ENCODE results near the gene BTBD7.

DNA sequence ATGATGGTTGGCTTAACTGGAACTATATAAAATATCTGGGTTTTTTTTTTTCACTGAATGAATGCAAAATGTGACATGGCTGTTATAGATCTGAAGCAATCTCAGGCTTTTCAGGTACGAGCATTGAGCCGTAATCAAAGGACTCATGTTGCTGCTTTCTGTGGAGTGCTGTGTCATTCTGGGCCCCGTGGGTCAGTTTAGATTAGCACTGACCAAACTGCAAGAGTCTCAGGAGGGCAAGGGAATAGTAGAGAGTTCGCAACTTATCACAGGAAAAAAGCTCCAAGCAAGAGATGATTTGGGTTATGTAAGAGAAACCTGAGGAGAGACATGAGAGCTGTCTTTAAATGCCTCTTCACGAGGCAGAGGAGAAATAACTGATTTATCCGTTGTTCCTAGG lies 66.7 kb downstream of the BTBD7 start:
- TF ChIP-seq, protein P1, sequence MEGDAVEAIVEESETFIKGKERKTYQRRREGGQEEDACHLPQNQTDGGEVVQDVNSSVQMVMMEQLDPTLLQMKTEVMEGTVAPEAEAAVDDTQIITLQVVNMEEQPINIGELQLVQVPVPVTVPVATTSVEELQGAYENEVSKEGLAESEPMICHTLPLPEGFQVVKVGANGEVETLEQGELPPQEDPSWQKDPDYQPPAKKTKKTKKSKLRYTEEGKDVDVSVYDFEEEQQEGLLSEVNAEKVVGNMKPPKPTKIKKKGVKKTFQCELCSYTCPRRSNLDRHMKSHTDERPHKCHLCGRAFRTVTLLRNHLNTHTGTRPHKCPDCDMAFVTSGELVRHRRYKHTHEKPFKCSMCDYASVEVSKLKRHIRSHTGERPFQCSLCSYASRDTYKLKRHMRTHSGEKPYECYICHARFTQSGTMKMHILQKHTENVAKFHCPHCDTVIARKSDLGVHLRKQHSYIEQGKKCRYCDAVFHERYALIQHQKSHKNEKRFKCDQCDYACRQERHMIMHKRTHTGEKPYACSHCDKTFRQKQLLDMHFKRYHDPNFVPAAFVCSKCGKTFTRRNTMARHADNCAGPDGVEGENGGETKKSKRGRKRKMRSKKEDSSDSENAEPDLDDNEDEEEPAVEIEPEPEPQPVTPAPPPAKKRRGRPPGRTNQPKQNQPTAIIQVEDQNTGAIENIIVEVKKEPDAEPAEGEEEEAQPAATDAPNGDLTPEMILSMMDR (IDR thresholded peaks at IDR 0.05), result no peak
- no peak for TF ChIP-seq POLR2A (IDR thresholded peaks at IDR 0.05)
